Activated naive CD4-positive, alpha-beta T cell treated with anti-CD3 and anti-CD28 coated beads, Interleukin-2, amount 50 U/mL, for 16 hours (primary cell): ENCODE measurements around the gene MFRP.

Source experiments
- DNase-seq: peaks from one replicate; pipeline ENCODE4 v3.0.0-alpha.2; 2020

MFRP gene

GRCh38 chr11:119356349-119357031 lies 10.0 kb upstream of the MFRP start:
- DNase-seq: peak; percentile 78

- no peak for DNase-seq
Observed at GRCh38 chr11:119355091-119355843, 8.8 kb upstream of the MFRP start.

GRCh38 chr11:119352857-119353260 lies 6.4 kb upstream of the MFRP start:
- DNase-seq: no peak

GRCh38 chr11:119351232-119351631 lies 4.7 kb upstream of the MFRP start:
- DNase-seq: no peak

- no peak for DNase-seq
Observed at GRCh38 chr11:119350302-119350701, 3.8 kb upstream of the MFRP start.

- no peak for DNase-seq
Observed at GRCh38 chr11:119347940-119348605, 1.6 kb upstream of the MFRP start.

- DNase-seq: no peak
Observed at GRCh38 chr11:119347242-119347641, 737 bp upstream of the MFRP start.

- DNase-seq: no peak
Observed at GRCh38 chr11:119345685-119346084, 820 bp downstream of the MFRP start.

GRCh38 chr11:119344291-119345010 lies 2.1 kb downstream of the MFRP start:
- DNase-seq: no peak

GRCh38 chr11:119343726-119344125 lies 2.8 kb downstream of the MFRP start:
- DNase-seq: no peak

- DNase-seq: no peak
Observed at GRCh38 chr11:119342362-119343130, 4.0 kb downstream of the MFRP start.

- DNase-seq: no peak
Observed at GRCh38 chr11:119342023-119342300, 4.5 kb downstream of the MFRP start.

GRCh38 chr11:119341222-119342022 lies 5.1 kb downstream of the MFRP start:
- no peak for DNase-seq

- no peak for DNase-seq
Observed at GRCh38 chr11:119340335-119341221, 5.9 kb downstream of the MFRP start, which contains the start of gene C1QTNF5. C1QTNF5 (minus strand) TSS chr11:119340883; CDS start chr11:119340397, 486 bp downstream.

GRCh38 chr11:119339589-119340334 lies 6.7 kb downstream of the MFRP start:
- peak; percentile 42 for DNase-seq

- no peak for DNase-seq
Observed at GRCh38 chr11:119338965-119339588, 7.4 kb downstream of the MFRP start.

GRCh38 chr11:119338318-119338890 lies 8.1 kb downstream of the MFRP start:
- DNase-seq: peak; percentile 69

GRCh38 chr11:119337581-119338317 lies 8.8 kb downstream of the MFRP start:
- DNase-seq: no peak
